ENCODE data around the gene MYOM1.
A peak's percentile ranks its signal among the peaks of the same experiment; 100 is the strongest.

Gene MYOM1

DNA sequence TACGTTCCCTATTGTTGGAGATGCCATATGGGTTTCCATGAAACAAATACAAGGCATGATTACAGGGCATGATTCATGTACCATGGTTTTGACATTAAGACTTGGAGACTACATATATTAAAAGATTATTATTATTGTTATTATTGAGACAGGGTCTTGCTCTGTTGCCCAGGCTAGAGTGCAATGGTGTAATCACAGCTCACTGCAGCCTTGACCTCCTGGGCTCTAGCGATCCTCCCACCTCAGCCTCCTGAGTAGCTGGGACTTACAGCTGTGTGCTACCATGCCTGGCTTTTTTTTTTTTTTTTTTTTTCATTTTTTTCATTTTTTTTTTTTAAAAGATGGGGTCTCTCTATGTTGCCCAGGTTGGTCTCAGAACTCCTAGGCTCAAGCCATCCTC is 69.1 kb downstream of the MYOM1 start:
- ATAC-seq (no peak), DNase-seq (no peak)

DNA sequence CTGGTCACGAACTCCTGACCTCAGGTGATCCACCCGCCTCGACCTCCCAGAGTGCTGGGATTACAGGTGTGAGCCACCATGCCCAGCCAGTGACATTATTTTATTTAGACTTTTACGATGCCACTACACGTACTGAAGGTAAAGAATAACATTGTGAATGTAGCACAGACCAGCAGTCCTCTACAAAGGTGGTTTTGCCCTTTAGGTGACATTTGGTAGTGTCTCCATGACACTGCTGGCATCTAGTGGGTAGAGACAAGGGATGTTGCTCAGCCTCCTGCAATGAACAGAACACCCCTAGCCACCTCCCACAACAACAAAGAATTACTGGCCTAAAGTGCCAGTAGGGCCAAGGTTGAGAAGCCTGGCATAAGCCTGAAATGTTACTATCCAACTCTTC is 69.5 kb downstream of the MYOM1 start:
- peak; percentile 85 for ATAC-seq
- DNase-seq, result no peak

DNA sequence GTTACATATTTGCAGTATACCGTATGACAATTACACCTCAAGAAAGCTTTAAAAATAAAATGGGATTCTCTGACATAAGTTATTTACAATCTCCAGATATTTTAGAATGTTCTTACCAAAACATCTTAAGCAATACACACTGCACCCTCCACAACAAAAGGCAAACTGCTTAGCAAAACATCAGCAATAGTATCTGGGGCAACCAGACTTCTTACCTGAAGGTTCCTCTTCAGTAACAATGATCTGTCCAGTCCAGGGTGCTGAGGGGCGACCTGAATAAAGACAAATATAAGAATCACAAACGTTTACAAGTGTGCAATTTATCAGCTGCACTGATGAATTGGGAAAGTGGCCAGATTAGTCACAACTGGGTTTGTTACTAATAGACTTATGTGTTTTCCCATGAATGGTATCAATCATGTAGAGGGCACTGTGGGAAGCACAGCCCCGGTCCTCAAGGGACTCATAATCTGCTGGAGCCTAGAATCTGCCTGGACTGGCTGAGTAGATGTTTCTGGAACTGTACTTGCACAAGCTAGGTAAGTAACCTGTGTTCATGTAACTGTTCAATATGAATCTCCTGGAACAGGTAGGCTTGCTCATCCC is 70.7 kb downstream of the MYOM1 start:
- no peak for DNase-seq
- ATAC-seq, result no peak

DNA sequence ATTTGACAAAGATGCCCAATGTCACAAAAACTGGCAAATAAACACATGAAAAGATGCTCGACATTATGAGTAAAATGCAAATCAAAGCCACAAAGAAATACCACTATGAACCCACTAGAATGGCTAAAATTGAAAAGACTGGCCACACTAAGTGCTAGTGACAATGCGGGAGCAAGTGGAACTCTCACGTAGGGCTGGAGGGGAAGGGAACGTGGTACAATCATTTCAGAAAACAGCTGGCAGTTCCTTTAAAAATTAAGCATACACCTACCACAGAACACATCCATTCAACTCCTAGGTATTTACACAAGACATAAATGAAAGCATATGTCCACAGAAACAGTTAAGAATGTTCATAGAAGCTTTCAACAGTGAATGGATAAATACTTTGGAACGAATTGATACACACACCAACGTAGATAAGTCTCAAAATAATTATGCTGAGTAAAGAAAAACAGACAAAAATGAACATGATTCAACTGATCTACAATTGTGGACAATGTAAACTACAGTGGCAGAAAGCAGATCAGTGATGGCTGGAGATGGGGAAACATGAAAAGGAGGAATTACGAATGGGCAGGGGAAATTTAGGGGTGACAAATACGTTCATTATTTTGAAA is 71.7 kb downstream of the MYOM1 start:
- no peak for ATAC-seq

DNA sequence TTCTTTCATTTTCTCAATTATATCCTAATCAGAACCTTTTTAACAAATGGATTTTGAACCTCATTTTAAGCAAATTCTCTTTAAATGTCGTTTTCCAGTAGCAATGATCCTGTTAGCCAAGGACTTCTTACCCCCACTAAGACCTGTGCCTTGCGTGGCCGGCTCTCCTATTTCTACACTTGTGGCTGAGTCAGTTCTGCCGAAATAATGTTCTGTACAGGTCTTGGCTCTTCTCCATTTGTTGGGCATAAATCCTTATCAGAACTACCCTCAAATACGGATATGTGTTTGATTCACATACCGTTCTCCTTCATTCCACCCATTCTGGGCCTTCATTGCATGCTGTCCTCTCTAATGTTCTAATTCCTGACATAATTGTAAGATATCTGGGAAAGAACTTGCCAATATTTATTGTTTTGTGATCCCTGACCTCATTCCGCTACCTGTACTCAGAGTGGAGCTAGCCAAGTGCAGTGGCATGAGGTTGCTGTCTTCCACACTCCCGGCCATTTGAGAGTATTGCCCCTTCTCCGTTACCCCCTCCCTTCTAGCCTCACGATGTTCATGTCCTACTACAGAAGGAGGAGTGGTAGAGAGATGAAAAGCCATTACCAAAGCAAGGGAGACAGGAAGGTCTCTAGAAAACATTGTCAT is 78.7 kb downstream of the MYOM1 start:
- DNase-seq (no peak), ATAC-seq (no peak)

More for the DNA sequence above, 71.7 kb downstream of the MYOM1 start:
- DNase-seq, result no peak

DNA sequence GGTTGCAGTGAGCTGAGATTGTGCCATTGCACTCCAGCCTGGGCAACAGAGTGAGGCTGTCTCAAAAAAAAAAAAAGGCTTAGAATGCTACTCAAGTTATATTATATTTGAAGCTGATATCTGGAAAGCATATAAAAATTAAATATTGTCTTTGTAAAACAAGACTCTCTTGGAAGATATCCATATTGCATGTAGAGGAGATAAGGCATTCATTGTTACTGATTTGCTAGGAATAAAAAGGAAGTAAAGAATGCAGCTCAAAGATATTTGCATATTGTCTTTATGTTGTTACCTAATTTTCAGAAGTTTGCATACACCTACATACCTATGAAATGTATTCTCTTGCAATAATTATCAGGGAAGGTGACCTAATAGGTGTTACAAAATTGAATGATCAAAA is 79.4 kb downstream of the MYOM1 start:
- ATAC-seq (no peak), DNase-seq (no peak)

DNA sequence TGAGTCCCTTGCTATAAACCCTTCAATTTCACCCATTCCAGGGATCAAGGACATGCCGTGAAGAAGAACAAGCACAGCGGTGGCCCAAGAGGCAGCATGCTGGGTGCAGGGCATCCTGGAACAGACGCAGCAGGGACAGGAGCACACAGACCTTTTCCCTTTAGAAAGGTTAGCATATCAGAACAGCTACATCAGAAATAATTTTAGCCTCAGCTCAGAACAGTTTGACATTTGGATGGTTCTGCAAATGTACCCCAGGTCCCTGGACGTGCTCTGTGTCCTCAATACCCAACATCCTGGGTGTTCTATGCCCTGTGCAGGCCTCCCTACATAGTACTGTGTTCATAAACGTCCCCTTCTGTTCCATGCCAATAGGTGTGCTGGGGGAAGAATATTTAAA is 80.4 kb downstream of the MYOM1 start:
- ATAC-seq (no peak), DNase-seq (no peak)

DNA sequence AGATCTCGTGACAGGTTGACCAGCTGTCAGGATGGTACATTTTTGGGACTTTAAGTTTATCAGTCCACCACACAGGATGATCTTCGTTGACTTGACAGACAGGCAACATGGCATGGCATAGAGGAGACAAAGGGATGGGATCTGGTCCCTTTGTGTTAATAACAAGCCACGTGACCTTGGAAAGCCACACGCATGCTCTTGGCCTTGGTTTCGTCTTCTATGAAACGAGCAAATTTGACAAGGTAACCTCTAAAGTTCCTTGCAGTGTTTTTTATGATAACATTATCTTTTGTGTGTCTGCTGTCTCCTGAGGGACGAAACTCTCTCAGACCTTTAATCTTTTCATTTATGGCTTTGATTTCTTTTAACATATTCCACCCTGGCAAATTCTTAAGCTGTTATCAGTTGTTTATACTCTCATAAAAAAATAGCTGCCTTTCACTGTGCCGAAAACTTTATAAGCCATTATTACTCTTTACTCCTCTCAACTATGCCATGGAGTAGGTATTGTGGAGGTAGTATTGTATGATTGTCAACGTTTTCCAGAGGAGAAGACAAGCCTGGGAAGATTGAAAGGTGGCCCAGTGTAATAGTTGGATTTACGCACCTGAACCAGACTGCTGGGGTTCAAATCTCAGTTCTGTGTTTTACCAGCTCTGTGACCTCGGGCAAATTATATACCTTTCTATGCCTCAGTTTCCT is 81.3 kb downstream of the MYOM1 start:
- no peak for DNase-seq
- no peak for ATAC-seq

DNA sequence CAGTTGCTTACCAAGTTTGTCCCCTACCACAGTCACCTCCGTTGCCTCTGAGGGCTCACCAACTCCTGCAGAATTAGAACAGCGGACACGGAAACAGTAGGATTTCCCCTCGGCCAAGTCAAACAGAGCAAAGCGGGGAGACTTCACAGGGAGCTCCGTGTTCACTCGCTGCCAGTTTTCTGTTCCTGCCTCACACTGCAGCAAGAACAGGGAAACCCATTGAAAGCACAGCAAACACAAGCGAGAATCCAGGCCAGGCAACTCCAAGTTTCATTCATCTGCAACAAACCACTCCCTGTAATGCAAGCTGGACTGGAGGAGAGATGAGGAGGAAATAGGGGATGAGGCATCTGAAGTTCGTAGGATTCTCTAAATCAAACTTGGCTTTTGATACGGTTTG is 84.2 kb downstream of the MYOM1 start:
- no peak for DNase-seq
- no peak for ATAC-seq

DNA sequence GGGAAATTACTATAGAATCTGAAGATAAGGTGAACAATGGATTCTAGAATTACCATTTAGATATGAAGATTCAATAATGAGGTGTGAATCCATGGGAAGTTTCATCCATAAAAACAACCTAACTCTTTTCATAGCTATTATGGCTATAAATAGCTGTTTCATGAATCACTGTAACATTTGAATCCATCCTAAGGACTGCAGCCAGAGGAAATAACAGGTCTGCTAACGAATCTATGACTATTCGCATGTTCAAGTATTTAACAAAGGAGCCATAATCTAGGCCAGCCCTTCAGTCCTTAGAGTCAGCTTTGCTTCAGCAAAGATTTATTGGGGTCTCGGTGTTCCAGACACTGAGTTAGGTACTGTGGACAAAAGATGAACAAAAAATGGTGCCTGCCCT is 87.1 kb downstream of the MYOM1 start:
- DNase-seq, result no peak
- ATAC-seq, result no peak

DNA sequence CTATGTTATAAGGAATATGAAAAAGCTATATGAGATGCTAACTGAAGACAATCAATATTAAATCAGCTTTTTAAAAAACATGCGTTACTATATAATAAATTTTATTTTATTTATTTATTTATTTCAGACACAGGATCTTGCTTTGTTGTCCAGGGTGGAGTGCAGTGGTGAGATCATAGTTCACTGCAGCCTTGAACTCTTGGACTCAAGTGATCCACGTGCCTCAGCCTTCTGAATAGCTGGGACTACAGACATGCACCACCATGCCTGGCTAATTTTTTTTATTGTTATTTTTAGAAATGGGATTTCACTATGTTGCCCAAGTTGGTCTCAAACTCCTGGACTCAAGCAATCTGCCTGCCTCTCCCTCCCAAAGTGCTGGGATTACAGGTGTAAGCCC is 89.4 kb downstream of the MYOM1 start:
- no peak for DNase-seq
- no peak for ATAC-seq

DNA sequence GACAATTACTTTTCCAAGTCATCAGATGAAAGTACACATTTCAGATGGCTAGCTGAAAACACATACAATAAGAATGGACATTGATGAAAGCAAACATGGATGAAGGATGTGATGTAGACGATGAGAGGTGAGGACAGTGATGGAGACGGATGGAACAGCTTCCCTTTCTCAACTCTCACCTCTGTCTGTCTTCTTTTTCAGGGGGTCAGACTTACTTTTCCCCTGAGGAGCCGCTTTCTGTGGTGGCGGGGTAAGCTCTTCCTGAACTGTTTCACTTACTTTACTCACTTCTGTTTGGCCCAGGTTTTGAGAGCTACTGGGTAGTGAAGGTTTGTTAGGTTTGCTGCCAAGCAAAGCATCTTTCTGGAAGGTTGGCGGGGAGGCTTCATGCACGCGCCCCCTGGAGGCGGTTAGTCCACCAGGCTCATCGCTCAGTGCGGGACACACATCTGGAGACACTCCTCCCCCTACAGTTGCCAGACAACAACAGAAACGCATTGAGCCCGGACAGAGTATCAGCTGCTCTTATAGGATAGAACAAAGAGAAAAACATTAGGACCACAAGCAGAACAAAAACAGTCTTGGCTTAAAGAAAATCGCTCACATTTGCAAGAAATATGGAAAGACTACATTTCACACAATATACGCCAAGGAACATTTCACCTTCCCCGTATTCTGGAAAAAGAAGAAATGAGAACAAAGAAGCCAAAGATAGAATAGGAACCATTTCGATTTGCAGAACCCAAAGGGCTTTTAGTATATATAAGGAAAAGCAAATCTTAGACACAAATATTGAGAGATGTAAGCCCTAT is 90.5 kb downstream of the MYOM1 start:
- DNase-seq (peak; percentile 84), ATAC-seq (peak; percentile 98)

DNA sequence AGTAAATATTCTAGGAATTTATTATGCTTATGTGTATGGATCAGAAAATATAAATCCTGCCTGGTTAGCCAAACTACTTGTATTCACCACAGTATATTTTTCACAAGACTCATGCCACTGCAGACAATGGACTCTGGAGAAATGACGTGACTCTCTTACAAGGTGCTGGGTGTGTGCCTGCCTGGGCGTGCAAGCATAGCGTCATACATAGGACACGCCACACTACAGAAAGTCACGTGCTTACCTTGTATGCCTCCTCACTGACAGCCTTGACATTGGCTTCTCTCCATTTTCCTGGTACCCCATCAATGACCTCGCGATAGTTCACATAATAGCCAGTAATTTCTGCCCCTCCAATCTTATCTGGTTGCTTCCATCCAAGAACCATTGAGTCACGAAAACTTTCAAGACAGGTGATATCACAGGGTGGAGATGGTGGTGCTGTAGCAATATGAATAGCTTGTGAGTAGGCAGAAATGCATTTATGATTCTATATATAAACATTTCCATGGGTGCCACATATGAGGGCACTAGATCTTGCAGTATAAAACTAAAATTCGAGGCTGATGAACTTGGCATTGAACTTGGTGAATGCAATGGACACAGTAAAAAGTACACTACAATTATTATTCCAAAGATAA is 93.2 kb downstream of the MYOM1 start:
- ATAC-seq (no peak), DNase-seq (no peak)

DNA sequence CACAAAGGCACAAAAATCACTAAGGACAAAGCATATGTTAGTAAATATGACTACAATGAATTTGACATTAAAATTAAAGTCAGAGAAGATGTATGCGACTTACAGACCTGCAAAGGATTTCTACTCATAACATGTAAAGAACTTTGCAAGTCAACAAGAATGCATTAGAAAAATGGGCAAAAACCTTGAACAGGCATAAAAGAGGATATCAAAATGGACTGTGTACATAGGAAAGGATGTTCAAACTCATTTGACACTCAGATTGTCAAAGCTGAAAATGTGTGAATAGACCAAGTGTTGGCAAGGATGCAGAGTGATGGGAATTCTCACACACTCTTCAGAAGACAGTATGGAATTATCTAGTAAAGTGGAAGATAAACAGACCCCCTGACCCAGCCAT is 94.9 kb downstream of the MYOM1 start:
- ATAC-seq, result no peak
- DNase-seq, result no peak

DNA sequence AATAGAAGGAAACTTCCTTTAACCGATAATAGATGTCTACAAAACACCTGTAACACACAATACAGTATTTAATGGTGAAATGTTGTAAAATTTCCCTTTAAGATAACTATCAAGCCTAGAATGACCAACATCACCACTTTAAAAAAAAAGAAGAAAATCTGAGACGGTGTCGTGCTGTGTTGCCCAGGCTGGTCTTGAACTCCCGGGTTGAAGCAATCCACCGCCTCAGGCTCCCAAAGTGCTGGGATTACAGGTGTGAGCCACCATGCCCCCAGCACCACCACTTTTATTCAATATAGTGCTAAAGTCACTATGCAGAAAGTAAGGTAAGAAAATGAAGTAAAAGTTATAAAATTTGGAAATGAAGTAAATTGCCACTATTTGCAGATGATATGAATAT is 96.9 kb downstream of the MYOM1 start:
- DNase-seq, result no peak

DNA sequence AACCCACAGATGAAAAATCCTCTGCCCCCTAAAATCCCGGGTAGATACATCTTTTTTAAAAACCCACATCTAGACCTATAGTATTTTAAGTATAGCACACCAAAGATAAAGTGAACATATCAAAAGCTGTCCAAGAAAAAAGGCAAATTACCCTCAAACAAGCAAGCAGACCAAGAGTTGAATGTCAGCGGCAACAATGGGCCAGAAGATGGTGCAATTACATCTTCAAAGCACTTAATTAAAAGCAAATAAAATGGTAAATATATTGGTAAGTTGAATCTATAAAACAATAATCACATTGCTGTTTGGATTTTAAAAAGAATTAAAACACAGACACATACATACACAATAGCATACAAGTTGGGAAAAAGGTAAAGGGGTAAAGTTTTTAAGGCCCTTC is 98.5 kb downstream of the MYOM1 start:
- DNase-seq (no peak), ATAC-seq (no peak)

More for the DNA sequence above, 96.9 kb downstream of the MYOM1 start:
- ATAC-seq, result no peak

DNA sequence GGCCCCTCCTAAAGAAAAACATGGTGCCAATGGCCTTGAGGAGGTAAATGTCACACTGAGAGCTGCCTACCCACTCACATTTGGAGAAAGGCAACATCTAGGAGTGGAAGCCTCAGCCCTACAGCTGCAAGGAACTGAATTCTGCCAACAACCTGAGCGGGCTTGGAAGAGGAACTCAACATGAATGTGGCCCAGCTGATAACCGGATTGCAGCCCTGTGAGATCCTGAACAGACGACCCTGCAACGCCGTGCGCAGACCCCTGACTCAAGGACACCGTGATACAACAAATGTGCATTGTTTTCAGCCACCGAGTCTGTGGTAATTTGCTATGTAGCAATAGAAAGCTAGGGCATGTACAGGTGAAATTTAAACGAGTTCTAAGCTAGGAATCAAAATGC is 99.4 kb downstream of the MYOM1 start:
- ATAC-seq (no peak), DNase-seq (no peak)

DNA sequence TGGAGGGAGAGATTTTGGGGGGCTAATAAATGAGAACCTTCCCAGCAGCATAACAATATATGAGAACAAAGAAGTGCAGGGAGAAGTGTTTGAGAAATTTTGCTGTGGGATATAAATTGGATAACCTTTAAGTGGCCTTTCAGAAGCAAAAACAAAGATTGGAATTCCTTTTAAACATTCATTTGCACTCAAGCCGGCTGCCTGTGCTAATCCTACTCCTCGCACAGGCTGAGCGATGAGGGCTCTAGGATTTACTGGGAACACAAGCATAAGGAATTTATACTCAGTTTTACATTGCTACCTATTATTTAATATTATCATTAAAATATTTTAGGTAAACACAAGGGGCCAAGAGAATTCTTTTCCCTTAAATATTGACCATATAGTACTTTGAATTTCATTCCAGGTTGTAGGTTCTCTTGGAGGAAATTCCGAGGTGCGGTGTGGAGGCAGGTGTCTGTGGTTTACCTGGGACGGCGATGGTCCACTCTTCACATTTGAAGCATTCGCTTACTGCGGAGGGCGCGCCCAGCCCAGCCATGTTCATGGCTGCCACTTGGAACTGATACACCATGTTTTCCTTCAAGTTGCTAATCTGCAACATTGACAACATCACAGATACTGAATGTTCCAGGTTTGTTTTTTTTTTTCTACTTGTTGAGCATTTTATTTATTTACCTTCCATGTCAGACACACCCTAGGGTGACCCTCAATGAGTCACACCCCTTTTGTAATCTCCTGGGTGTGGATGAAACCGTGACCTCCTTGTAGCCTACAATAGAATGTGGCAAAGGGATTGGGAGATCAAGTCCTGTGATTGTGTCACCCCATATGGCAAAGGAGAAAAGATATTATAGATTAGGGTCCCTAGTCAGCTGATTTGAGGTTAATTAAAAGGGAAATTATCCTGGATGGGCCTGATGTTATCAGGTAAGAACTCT is 100.1 kb downstream of the MYOM1 start:
- ATAC-seq, result no peak
- DNase-seq, result no peak

DNA sequence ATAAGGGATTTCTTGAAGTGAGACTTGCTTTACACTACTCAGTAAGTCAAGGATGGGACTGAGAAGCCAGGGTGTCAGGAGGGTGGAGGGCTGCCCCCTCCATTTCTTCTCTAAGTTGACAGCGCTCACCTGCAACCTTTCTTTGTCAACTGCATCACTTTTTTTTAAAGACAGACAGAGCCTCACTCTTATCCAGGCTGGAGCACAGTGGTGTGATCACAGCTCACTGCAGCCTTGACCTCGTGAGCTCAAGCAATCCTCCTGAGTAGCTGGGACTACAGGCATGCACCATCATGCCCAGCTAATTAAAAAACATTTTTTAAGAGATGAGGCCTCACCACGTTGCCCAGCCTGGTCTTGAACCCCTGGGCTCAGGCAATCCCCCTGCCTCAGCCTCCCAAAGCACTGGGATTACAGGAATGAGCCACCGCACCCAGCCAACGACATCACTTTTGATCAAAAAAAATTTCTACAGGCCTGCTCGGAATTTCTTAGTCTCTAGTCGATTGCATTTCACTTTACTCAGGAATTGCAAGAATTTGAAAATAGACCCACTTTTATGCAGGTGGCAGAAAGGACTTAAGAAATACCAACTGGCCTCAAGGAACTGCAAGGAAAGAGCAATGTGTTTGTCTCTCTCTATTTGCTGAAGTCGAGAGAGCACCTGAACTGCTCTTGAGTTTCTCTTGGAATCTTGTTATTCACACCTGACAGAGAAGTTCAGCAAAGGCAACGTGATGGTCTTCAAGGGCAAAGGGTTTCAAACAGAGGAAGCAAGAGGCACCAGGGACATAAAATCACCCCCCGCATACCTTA is 101.4 kb downstream of the MYOM1 start:
- DNase-seq, result no peak
- ATAC-seq, result no peak
